ENCODE measurements around the gene THSD7B. TPM values are rescaled to one million over a fixed set of nuclear protein-coding genes. Genes with fewer than 3 reads are reported as not detected.

THSD7B gene
- total RNA-seq, 4 donors from 2014 or later, result 0.12 to 1.1 (median 0.39) TPM

DNA sequence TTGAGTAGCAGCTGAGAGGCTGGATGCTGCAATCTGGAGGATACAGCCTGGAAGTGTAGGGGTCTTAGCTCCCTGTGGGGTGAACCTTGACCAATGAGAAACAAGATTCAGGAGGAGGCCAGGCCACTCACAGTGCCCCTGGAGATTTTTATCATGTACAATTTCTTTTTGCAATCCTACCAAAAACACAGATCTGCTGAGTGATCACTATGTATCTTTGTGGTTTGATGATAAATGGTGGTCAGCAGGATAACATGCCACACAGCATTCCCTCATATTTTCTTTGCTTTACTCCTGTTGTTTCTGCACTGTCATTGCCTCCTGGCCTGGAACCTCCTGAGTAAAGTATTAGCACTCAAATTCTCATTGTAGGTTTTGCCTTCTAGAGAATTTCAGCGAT lies 357.9 kb downstream of the THSD7B start:
- Histone ChIP-seq H3K36me3 (no peaks in the 10 kb centered on the region), H3K27me3 (no peaks in the 10 kb centered on the region), H3K4me1 (no peaks in the 10 kb centered on the region), H3K27ac (no peak overlapping the region), H3K9me3 (no peaks in the 10 kb centered on the region), H3K4me3 (no peak overlapping the region)
- no peak for ATAC-seq
- WGBS, 2 donors (ENCODE audit: low coverage in 1 of 2), result 90 to 100% methylated on average over 1 of the region's 1 CpG
- TF ChIP-seq POLR2A (IDR thresholded peaks at IDR 0.05) (no peak), EP300 (IDR thresholded peaks at IDR 0.05) (no peak), POLR2AphosphoS5 (IDR thresholded peaks at IDR 0.05) (no peak)
- TF ChIP-seq, protein P1, sequence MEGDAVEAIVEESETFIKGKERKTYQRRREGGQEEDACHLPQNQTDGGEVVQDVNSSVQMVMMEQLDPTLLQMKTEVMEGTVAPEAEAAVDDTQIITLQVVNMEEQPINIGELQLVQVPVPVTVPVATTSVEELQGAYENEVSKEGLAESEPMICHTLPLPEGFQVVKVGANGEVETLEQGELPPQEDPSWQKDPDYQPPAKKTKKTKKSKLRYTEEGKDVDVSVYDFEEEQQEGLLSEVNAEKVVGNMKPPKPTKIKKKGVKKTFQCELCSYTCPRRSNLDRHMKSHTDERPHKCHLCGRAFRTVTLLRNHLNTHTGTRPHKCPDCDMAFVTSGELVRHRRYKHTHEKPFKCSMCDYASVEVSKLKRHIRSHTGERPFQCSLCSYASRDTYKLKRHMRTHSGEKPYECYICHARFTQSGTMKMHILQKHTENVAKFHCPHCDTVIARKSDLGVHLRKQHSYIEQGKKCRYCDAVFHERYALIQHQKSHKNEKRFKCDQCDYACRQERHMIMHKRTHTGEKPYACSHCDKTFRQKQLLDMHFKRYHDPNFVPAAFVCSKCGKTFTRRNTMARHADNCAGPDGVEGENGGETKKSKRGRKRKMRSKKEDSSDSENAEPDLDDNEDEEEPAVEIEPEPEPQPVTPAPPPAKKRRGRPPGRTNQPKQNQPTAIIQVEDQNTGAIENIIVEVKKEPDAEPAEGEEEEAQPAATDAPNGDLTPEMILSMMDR (IDR thresholded peaks at IDR 0.05), result no peak

DNA sequence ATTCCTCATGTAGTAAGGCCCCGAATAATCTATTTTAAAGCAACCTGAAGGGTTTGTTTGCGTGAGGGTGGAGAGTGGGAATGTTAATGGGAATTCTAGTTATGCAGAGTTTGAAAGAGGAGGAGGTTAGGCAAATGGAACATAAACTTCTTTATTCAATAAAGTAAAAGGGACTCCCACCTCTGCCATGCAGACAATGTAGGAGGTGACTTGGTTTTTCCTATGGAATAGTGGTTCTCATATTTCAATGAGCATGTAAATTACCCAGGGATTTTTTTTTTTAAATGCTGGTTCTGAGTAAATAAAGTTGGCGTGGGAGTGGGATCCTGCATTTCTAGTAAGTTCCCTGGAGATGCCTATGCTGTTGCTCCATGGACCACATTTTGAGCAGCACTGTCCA lies 367.9 kb downstream of the THSD7B start:
- TF ChIP-seq EP300 (IDR thresholded peaks at IDR 0.05) (no peak), POLR2AphosphoS5 (IDR thresholded peaks at IDR 0.05) (no peak), POLR2A (IDR thresholded peaks at IDR 0.05) (no peak)
- TF ChIP-seq, protein P1 (IDR thresholded peaks at IDR 0.05), result no peak
- Histone ChIP-seq H3K36me3 (no peaks in the 10 kb centered on the region), H3K4me1 (no peaks in the 10 kb centered on the region), H3K4me3 (no peak overlapping the region), H3K27ac (no peak overlapping the region), H3K9me3 (no peaks in the 10 kb centered on the region), H3K27me3 (no peaks in the 10 kb centered on the region)
- WGBS, 2 donors (ENCODE audit: low coverage in 1 of 2), result 51 to 100% methylated on average over 1 to 3 of the region's 3 CpGs
- ATAC-seq, result no peak

DNA sequence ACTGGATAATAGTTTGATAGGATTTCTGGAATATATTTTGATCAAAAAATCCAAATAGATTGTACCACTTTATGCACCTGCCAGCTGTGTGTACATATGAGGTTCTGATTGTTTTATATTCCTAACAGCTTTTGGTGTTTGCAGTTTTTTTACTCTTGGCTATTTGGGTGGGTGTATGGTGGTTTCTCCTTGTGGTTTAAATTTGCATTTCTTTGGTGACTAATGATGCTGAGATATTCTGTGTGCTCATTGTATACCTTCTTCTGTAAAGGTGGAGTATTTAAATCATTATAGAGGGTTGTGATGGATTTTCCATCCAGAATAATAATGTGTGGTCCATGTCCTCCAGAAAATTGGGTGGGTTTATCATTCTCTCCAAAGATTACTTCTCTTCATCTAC lies 372.9 kb downstream of the THSD7B start:
- no peak for ATAC-seq
- no peak overlapping the region for H3K4me3 ChIP-seq
- no peaks in the 10 kb centered on the region for H3K36me3 ChIP-seq
- no peaks in the 10 kb centered on the region for H3K4me1 ChIP-seq
- no peaks in the 10 kb centered on the region for H3K9me3 ChIP-seq
- no peak overlapping the region for H3K27ac ChIP-seq
- TF ChIP-seq POLR2AphosphoS5 (IDR thresholded peaks at IDR 0.05), result no peak
- no peak for TF ChIP-seq EP300 (IDR thresholded peaks at IDR 0.05)
- TF ChIP-seq POLR2A (IDR thresholded peaks at IDR 0.05), result no peak
- TF ChIP-seq, protein P1 (IDR thresholded peaks at IDR 0.05), result no peak
- H3K27me3 ChIP-seq, result no peaks in the 10 kb centered on the region

DNA sequence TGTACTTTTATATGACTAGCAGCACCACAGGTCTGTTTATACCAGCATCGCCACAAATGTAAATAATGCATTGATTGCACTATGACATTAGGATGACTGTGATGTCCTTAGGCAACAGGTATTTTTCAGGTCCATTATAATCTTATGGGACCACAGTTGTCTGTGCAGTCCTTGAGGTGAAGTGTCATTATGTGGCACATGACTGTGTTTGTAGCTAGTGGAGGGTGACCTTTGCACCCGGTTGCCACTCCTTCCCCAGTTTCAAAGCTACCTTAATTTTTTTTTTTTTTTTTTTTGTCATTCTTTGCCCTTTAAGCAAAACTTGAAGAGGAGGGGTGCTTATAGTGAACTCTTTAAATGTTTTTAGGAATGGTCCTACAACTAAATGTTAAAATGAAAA lies 386.4 kb downstream of the THSD7B start:
- Histone ChIP-seq H3K27me3 (no peaks in the 10 kb centered on the region), H3K27ac (no peak overlapping the region), H3K4me3 (no peak overlapping the region), H3K36me3 (no peaks in the 10 kb centered on the region), H3K9me3 (no peaks in the 10 kb centered on the region), H3K4me1 (no peaks in the 10 kb centered on the region)
- WGBS, 2 donors (ENCODE audit: low coverage in 1 of 2), result 83 to 87% methylated on average over 2 of the region's 2 CpGs
- no peak for ATAC-seq
- TF ChIP-seq, protein P1 (IDR thresholded peaks at IDR 0.05), result no peak
- no peak for TF ChIP-seq EP300 (IDR thresholded peaks at IDR 0.05)
- no peak for TF ChIP-seq POLR2A (IDR thresholded peaks at IDR 0.05)
- no peak for TF ChIP-seq POLR2AphosphoS5 (IDR thresholded peaks at IDR 0.05)

DNA sequence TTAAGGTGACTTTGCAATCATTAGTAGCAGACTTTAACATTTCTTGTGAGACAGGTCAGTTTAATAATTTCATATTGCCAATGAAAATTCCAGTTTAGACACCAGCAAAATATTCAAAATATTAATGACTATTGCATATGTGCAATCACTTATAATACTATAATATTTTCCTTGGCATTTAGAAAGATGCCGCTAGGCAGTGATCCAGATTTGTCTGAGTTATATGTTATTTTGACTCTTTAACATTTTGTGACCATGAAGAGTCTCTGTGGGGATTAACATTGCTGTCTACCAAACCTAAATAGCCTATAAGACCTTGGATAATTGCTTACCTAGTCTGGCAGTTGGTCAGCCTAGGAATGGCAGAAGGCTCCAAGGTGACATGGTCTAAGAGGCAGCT lies 389.6 kb downstream of the THSD7B start:
- no peaks in the 10 kb centered on the region for H3K9me3 ChIP-seq
- H3K27me3 ChIP-seq, result no peaks in the 10 kb centered on the region
- no peak for ATAC-seq
- no peak overlapping the region for H3K4me3 ChIP-seq
- WGBS, 2 donors (ENCODE audit: low coverage in 1 of 2), result 92 to 100% methylated on average over 1 of the region's 1 CpG
- no peak overlapping the region for H3K27ac ChIP-seq
- no peak for TF ChIP-seq POLR2AphosphoS5 (IDR thresholded peaks at IDR 0.05)
- TF ChIP-seq POLR2A (IDR thresholded peaks at IDR 0.05), result no peak
- TF ChIP-seq, protein P1 (IDR thresholded peaks at IDR 0.05), result no peak
- H3K36me3 ChIP-seq, result no peaks in the 10 kb centered on the region
- no peaks in the 10 kb centered on the region for H3K4me1 ChIP-seq
